Measurements from ENCODE around the gene GNA12. TPM values are rescaled to one million over a fixed set of nuclear protein-coding genes. Genes with fewer than 3 reads are reported as not detected.
"Not testable (repeated sequence)": the region's sequence is repeated elsewhere in the genome, so short reads cannot be mapped to it uniquely, and the experiment has no call there.

The GNA12 gene
- total and polyA plus RNA-seq, 10 of the 15 experiments (the other 5 are each of a cell fraction or from before 2014, with no cell fraction given) = 1.9 to 51.8 (median 12.6) TPM

DNA sequence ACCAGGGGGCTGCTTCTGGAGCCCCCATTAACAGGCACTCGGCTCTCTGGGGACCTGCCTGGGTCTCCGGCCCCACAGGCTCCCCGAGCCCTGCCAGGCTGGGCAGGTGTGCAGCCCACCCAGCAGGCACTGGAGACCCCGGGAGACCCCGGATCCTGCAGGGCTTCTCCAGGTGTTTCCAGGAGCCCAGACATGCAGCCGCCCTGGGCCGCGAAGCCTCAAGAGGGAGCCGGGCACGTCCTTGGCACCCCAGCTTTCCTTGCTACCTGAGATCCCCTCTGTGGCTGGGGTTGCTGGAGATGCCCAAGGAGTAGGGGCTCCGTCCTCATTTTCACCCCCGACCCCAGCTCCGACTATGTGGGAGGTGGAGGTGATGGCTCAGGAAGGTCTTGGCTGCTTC, 163.9 kb downstream of the GNA12 start (continued):
- TF ChIP-seq, protein P1, sequence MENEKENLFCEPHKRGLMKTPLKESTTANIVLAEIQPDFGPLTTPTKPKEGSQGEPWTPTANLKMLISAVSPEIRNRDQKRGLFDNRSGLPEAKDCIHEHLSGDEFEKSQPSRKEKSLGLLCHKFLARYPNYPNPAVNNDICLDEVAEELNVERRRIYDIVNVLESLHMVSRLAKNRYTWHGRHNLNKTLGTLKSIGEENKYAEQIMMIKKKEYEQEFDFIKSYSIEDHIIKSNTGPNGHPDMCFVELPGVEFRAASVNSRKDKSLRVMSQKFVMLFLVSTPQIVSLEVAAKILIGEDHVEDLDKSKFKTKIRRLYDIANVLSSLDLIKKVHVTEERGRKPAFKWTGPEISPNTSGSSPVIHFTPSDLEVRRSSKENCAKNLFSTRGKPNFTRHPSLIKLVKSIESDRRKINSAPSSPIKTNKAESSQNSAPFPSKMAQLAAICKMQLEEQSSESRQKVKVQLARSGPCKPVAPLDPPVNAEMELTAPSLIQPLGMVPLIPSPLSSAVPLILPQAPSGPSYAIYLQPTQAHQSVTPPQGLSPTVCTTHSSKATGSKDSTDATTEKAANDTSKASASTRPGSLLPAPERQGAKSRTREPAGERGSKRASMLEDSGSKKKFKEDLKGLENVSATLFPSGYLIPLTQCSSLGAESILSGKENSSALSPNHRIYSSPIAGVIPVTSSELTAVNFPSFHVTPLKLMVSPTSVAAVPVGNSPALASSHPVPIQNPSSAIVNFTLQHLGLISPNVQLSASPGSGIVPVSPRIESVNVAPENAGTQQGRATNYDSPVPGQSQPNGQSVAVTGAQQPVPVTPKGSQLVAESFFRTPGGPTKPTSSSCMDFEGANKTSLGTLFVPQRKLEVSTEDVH (IDR thresholded peaks at IDR 0.05; ENCODE audit: low read depth, partially characterized antibody) = no peak
- no peak for TF ChIP-seq NR2C2 (IDR thresholded peaks at IDR 0.05; ENCODE audit: borderline replicate concordance, control insufficient read depth, insufficient read length, low read depth)

DNA sequence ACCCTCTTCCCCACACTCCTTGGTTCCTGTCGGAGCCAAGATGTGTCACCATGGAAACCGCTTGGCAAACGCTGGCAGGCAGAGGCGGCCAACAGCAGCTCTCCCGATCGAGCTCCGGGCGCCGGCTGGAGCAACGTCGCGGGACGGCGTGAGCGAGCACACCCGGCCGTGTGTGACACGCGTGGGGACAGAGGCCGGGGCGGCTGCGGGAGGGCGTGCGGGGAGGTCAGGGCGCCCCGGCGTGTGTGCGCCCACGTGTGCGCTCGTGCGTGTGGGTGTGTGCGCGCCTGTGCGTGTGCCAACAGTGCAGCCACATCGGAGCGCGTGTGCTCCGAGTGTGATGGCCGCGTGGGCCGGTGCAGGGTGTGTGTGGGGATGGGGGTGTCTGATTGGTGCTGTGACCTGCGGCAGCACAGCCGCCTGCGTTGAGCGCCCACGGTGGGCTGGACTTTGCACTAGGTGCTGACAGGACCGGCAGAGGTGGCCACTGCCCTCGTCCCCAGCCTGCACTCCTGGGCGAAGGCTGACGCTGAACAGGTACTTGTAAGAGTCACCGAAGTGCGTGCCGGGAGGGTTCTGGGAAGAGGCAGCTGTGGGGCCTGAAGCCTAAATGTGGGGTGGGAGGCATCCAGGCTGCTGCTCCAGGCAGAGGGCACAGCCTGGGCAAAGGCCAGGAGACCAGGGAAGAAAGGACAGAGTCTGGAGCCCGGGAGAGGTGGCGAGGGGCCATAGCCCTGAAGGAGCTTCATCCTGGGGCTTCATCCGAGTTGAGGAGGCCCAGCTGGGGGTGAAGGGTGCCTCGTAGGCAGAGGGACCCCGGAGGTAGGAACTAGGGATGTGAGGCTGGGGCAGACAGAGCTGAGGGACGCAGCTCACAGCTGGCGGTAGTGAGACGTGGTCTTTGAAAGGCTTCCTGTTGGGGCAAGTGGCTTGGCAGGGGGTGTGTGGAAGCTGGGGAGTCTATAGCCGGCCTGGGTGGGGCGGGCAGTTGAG, 164.7 kb downstream of the GNA12 start:
- DNase-seq (ENCODE audit: low read depth, low spot score); H3K4me3 ChIP-seq; H3K4me2 ChIP-seq (ENCODE audit: control insufficient read depth, insufficient read depth); FAIRE-seq; H3K36me3 ChIP-seq (ENCODE audit: control insufficient read depth in 2 of 2, insufficient read depth in 2 of 2, low read length in 1 of 2); H3K79me2 ChIP-seq (ENCODE audit: control insufficient read depth, insufficient read depth, low read length); intact Hi-C loops (cut with micrococcal nuclease; ENCODE audit: unreplicated experiment); BruUV-seq (replicated peaks); H4K20me1 ChIP-seq (ENCODE audit: control insufficient read depth, insufficient read depth); H3K9ac ChIP-seq (ENCODE audit: control insufficient read depth, insufficient read depth, low read length); H3K27me3 ChIP-seq (replicated peaks in 1 of 2; ENCODE audit: control insufficient read depth in 2 of 2, insufficient read depth in 2 of 2, low read length in 1 of 2); H3K4me1 ChIP-seq (ENCODE audit: control insufficient read depth, insufficient read depth, low read length); SMC1A ChIA-PET (ENCODE audit: uncharacterized antibody, unreplicated experiment); H3K27ac ChIP-seq (ENCODE audit: control insufficient read depth, insufficient read depth); H2AFZ ChIP-seq (ENCODE audit: control insufficient read depth, low read depth, low read length); ATAC-seq; POLR2A ChIA-PET; H3K9me3 ChIP-seq (replicated peaks; ENCODE audit: control insufficient read depth, insufficient read depth, low read length); in situ Hi-C loops (cut with MboI): not testable (repeated sequence)
- ChIA-PET RAD21 (ENCODE audit: unreplicated experiment) (interaction anchor here (1.2 to 3.2 kb wide), 4 partner anchors 8 to 211 kb away, joined by 3 to 28 read pairs (median 4); no protein-coding TSS in a partner anchor), CTCF (interaction anchor here (0.6 to 5.6 kb wide), 10 partner anchors 19 to 278 kb away, joined by 3 to 65 read pairs (median 4); no protein-coding TSS in a partner anchor)
- WGBS (ENCODE audit: insufficient coverage, insufficient replicate concordance, low lambda C conversion rate, missing lambda C conversion rate) = 77% methylated on average over 37 of the region's 64 CpGs

DNA sequence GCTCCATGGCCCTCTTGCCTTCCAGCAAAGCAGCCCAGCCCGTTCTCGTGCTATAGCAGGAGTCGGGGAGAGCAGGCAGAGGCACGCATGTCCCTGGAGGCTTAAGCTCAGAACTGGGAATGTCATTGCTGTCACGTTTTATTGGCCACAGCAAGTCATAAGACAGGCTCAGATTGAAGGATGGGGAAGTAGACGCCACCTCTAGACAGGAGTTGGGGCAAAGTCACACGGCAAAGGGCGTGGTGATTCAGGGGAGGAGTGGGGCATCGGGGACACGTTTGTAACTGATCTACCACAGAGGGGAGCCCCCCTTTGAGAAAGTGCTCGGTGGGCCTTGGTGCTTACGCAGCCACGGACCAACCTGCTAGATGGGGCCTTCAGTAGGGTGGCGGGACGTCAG, 165.7 kb downstream of the GNA12 start:
- H3K27ac ChIP-seq (ENCODE audit: control insufficient read depth, insufficient read depth); BruUV-seq (replicated peaks); H3K4me3 ChIP-seq; H3K4me1 ChIP-seq (ENCODE audit: control insufficient read depth, insufficient read depth, low read length); SMC1A ChIA-PET (ENCODE audit: uncharacterized antibody, unreplicated experiment); intact Hi-C loops (cut with micrococcal nuclease; ENCODE audit: unreplicated experiment); H3K79me2 ChIP-seq (ENCODE audit: control insufficient read depth, insufficient read depth, low read length); H3K36me3 ChIP-seq (ENCODE audit: control insufficient read depth in 2 of 2, insufficient read depth in 2 of 2, low read length in 1 of 2); H2AFZ ChIP-seq (ENCODE audit: control insufficient read depth, low read depth, low read length); DNase-seq (ENCODE audit: low read depth, low spot score); RAD21 ChIA-PET (ENCODE audit: unreplicated experiment); H3K9me3 ChIP-seq (replicated peaks; ENCODE audit: control insufficient read depth, insufficient read depth, low read length); ATAC-seq; H3K9ac ChIP-seq (ENCODE audit: control insufficient read depth, insufficient read depth, low read length); FAIRE-seq; H3K27me3 ChIP-seq (replicated peaks in 1 of 2; ENCODE audit: control insufficient read depth in 2 of 2, insufficient read depth in 2 of 2, low read length in 1 of 2); H3K4me2 ChIP-seq (ENCODE audit: control insufficient read depth, insufficient read depth); in situ Hi-C loops (cut with MboI); H4K20me1 ChIP-seq (ENCODE audit: control insufficient read depth, insufficient read depth); POLR2A ChIA-PET: not testable (repeated sequence)
- CTCF ChIA-PET = interaction anchor here (1.4 kb wide), 1 partner anchor 37 kb away, joined by 3 read pairs; no protein-coding TSS in a partner anchor
- 81% methylated on average over 13 of the region's 15 CpGs for WGBS (ENCODE audit: insufficient coverage, insufficient replicate concordance, low lambda C conversion rate, missing lambda C conversion rate)
